HT-29 (cell line): ENCODE results near the gene COMMD10. TPM values are rescaled to one million over a fixed set of nuclear protein-coding genes. Genes with fewer than 3 reads are reported as not detected.

Source experiments
- small RNA-seq: library from RNA; depleted of rRNA; stranded (forward); fragments of <200 nt; gene quantifications from one replicate; pipeline ENCODE3, GENCODE V24; 2014
- total RNA-seq: library from RNA; depleted of rRNA; stranded (reverse); fragments of >200 nt; shearing (Covaris generic); gene quantifications from 2 replicates; pipeline ENCODE4 v1.2.3, GENCODE V29; 2014; rRNA removed

The COMMD10 gene
- total RNA-seq, 1 experiment from 2014 or later: 9.7 TPM

Small RNAs within 50 kb of the gene (small RNA-seq; reads per million reads assigned to genes)
- gene HMGN2P27 (not detected), gene RNU6-644P (not detected)

Other genes with a start within 250 kb of the COMMD10 start
- 15.8 and 21.1 TPM in 2 replicates for gene ATG12, start 243.5 kb upstream of the COMMD10 start, total RNA-seq
- gene AP3S1, start 243.1 kb upstream of the COMMD10 start, total RNA-seq: 22.8 and 28.8 TPM in 2 replicates
- gene LVRN, start 122.5 kb upstream of the COMMD10 start, total RNA-seq: not detected in 2 replicates
- not detected in 2 replicates for gene ARL14EPL, start 52.6 kb upstream of the COMMD10 start, total RNA-seq